Uterus (tissue), 4 donors: ENCODE results near the gene SETD1A. TPM values are rescaled to one million over a fixed set of nuclear protein-coding genes. Genes with fewer than 3 reads are reported as not detected.

Source experiments
- DNase-seq, 2 donors: peaks; one replicate each; pipeline ENCODE4 v3.0.0-alpha.2; 2019 to 2020
- H3K27ac ChIP-seq, 2 donors: fragments of 200-600 bp; sonication (generic); 1 replicate in 1 of 2; 2 replicates in 1 of 2; pipeline ENCODE4 v1.5.1; 2016 to 2018
- H3K27me3 ChIP-seq, 2 donors: fragments of 200-600 bp; sonication (generic); one replicate each; pipeline ENCODE4 v1.5.1; 2018 to 2019; ENCODE audit warnings: control low read depth in 1 of 2
- H3K36me3 ChIP-seq, 2 donors: fragments of 200-600 bp; sonication (generic); one replicate each; pipeline ENCODE4 v1.5.1; 2019; ENCODE audit warnings: control low read depth in 1 of 2
- H3K4me1 ChIP-seq, 2 donors: fragments of 200-600 bp; sonication (generic); one replicate each; pipeline ENCODE4 v1.5.1; 2018 to 2019; ENCODE audit warnings: control low read depth in 1 of 2
- H3K4me3 ChIP-seq, 2 donors: fragments of 200-600 bp; sonication (generic); 1 replicate in 1 of 2; 2 replicates in 1 of 2; pipeline ENCODE4 v1.5.1; 2018 to 2019; ENCODE audit warnings: mild to moderate bottlenecking in 1 of 2
- H3K9me3 ChIP-seq, 2 donors: fragments of 200-600 bp; sonication (generic); one replicate each; pipeline ENCODE4 v1.5.1; 2019; ENCODE audit warnings: control low read depth in 1 of 2
- POLR2A ChIP-seq, 2 donors: fragments of 450-650 bp; IDR thresholded peaks; one replicate each; pipeline ENCODE4 v1.6.1; 2016; ENCODE audit warnings: antibody characterized with exemption in 2 of 2, mild to moderate bottlenecking in 1 of 2, moderate library complexity in 1 of 2
- intact Hi-C: fragments of 100-400 bp; cut with DNase I; formaldehyde crosslinking; loops from one replicate; pipeline ENCODE4 v1.15.1; 2023; ENCODE audit warnings: low total_unique reads
- total RNA-seq, 4 donors: library from RNA; depleted of rRNA in 3 of 4; stranded (reverse); fragments of >200 nt in 3 of 4; gene quantifications; one replicate each; pipeline versions ENCODE4 v1.1.0 to v1.2.4, GENCODE V29; 2014 to 2023
- TF ChIP-seq, protein P1 (sequence below), 4 experiments: fragments of 200-600 bp in 2 of 4; fragments of 450-650 bp in 2 of 4; sonication (generic) in 2 of 4; IDR thresholded peaks; one replicate each; pipeline ENCODE4 v1.5.1; 2016 to 2019; ENCODE audit warnings: antibody characterized with exemption in 4 of 4, mild to moderate bottlenecking in 2 of 4, moderate library complexity in 1 of 4
- donor health status: DM: yes; HTN: yes; CAD: no.

The SETD1A gene
- total RNA-seq, 4 donors from 2014 or later: 2.1 to 31.7 (median 3.5) TPM

GRCh38 chr16:30920891-30921290 is 36.7 kb upstream of the SETD1A start:
- TF ChIP-seq POLR2A (IDR thresholded peaks at IDR 0.05): no peak
- TF ChIP-seq, protein P1, sequence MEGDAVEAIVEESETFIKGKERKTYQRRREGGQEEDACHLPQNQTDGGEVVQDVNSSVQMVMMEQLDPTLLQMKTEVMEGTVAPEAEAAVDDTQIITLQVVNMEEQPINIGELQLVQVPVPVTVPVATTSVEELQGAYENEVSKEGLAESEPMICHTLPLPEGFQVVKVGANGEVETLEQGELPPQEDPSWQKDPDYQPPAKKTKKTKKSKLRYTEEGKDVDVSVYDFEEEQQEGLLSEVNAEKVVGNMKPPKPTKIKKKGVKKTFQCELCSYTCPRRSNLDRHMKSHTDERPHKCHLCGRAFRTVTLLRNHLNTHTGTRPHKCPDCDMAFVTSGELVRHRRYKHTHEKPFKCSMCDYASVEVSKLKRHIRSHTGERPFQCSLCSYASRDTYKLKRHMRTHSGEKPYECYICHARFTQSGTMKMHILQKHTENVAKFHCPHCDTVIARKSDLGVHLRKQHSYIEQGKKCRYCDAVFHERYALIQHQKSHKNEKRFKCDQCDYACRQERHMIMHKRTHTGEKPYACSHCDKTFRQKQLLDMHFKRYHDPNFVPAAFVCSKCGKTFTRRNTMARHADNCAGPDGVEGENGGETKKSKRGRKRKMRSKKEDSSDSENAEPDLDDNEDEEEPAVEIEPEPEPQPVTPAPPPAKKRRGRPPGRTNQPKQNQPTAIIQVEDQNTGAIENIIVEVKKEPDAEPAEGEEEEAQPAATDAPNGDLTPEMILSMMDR (IDR thresholded peaks at IDR 0.05): no peak
- no peak overlapping the region for H3K4me3 ChIP-seq
- DNase-seq: no peak
- H3K36me3 ChIP-seq: no peaks in the 10 kb centered on the region
- H3K27me3 ChIP-seq: no peaks in the 10 kb centered on the region
- peak overlapping the region; percentile 75 to 80 for H3K27ac ChIP-seq
- H3K9me3 ChIP-seq: no peaks in the 10 kb centered on the region
- intact Hi-C loops: no loop called here
- peaks cover 0 to 8% of the 10 kb centered on the region in 2 donors for H3K4me1 ChIP-seq

- H3K4me1 ChIP-seq: peaks cover 0 to 8% of the 10 kb centered on the region in 2 donors
- intact Hi-C loops: no loop called here
- no peak for DNase-seq
- peak overlapping the region; percentile 36 to 44 for H3K4me3 ChIP-seq
- no peaks in the 10 kb centered on the region for H3K9me3 ChIP-seq
- H3K27ac ChIP-seq: peak overlapping the region; percentile 75 to 80
- TF ChIP-seq, protein P1 (IDR thresholded peaks at IDR 0.05): no peak
- TF ChIP-seq POLR2A (IDR thresholded peaks at IDR 0.05): no peak
- H3K27me3 ChIP-seq: no peaks in the 10 kb centered on the region
- H3K36me3 ChIP-seq: no peaks in the 10 kb centered on the region
Observed at GRCh38 chr16:30921459-30921747, 36.2 kb upstream of the SETD1A start.

DNA sequence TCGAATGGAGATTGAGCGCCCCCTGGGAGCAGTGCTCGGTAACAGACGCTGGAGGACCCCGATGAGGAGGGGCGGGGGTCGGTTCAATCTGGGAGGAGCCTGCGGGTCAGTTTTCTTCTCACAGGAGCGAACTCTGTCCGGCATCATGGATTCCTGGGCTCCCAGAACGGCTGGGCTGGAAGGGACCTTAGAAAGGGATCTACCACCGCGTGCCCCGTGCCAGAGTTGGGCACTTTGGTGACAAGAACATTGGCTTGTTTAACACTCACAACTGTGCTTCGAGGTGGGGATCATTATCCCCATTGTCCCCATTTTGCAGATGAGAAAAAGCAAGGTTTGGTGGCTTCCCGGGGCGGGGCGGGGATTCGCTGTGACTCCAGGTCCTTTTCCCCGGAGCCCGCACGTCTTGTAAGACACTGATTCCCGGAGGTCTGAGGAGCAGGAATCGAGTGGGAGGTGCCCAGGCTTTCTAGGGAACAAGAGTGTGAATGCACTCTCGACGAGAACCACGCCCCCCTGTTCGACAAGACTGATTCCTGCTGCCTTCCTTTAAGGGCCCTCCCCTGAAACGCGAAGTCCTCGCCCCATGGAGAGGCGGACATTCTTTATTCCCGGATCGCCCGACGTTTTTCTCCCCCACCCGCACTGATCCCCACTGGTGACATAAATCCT is 35.7 kb upstream of the SETD1A start:
- TF ChIP-seq, protein P1 (IDR thresholded peaks at IDR 0.05): peak; percentile 82 to 95 (median 92)
- peak in 1 of 2 donors; percentile 18 for TF ChIP-seq POLR2A (IDR thresholded peaks at IDR 0.05)
- H3K4me1 ChIP-seq: peaks cover 0 to 8% of the 10 kb centered on the region in 2 donors
- intact Hi-C loops: no loop called here
- H3K27me3 ChIP-seq: no peaks in the 10 kb centered on the region
- H3K36me3 ChIP-seq: no peaks in the 10 kb centered on the region
- peak overlapping the region; percentile 75 to 80 for H3K27ac ChIP-seq
- peak; percentile 92 for DNase-seq
- H3K4me3 ChIP-seq: peak overlapping the region; percentile 36 to 44
- no peaks in the 10 kb centered on the region for H3K9me3 ChIP-seq

- DNase-seq: peak; percentile 100
- Histone ChIP-seq H3K4me1 (peaks cover 0 to 8% of the 10 kb centered on the region in 2 donors), H3K36me3 (no peaks in the 10 kb centered on the region), H3K27ac (peak overlapping the region; percentile 94 to 97), H3K4me3 (peak overlapping the region; percentile 66 to 90), H3K27me3 (no peaks in the 10 kb centered on the region), H3K9me3 (no peaks in the 10 kb centered on the region)
- intact Hi-C loops: no loop called here
- TF ChIP-seq, protein P1 (IDR thresholded peaks at IDR 0.05): peak in 1 of 4 experiments; percentile 12
- peak in 1 of 2 donors; percentile 13 for TF ChIP-seq POLR2A (IDR thresholded peaks at IDR 0.05)
Observed at GRCh38 chr16:30922420-30922959, 35.1 kb upstream of the SETD1A start.

- peak; percentile 99 to 100 for DNase-seq
- Histone ChIP-seq H3K27ac (peak overlapping the region; percentile 94 to 97), H3K36me3 (no peaks in the 10 kb centered on the region), H3K9me3 (no peaks in the 10 kb centered on the region), H3K4me1 (peaks cover 0 to 8% of the 10 kb centered on the region in 2 donors), H3K4me3 (peak overlapping the region; percentile 66 to 90), H3K27me3 (no peaks in the 10 kb centered on the region)
- intact Hi-C loops: no loop called here
- peak; percentile 18 to 51 for TF ChIP-seq POLR2A (IDR thresholded peaks at IDR 0.05)
- TF ChIP-seq, protein P1 (IDR thresholded peaks at IDR 0.05): no peak
Observed at GRCh38 chr16:30922960-30923535, 34.5 kb upstream of the SETD1A start.
